Measurements from ENCODE around the gene MYBPC2. TPM values are rescaled to one million over a fixed set of nuclear protein-coding genes. Genes with fewer than 3 reads are reported as not detected.

MYBPC2 gene
- total RNA-seq, 1 donor from 2014 or later: 0.77 TPM

DNA sequence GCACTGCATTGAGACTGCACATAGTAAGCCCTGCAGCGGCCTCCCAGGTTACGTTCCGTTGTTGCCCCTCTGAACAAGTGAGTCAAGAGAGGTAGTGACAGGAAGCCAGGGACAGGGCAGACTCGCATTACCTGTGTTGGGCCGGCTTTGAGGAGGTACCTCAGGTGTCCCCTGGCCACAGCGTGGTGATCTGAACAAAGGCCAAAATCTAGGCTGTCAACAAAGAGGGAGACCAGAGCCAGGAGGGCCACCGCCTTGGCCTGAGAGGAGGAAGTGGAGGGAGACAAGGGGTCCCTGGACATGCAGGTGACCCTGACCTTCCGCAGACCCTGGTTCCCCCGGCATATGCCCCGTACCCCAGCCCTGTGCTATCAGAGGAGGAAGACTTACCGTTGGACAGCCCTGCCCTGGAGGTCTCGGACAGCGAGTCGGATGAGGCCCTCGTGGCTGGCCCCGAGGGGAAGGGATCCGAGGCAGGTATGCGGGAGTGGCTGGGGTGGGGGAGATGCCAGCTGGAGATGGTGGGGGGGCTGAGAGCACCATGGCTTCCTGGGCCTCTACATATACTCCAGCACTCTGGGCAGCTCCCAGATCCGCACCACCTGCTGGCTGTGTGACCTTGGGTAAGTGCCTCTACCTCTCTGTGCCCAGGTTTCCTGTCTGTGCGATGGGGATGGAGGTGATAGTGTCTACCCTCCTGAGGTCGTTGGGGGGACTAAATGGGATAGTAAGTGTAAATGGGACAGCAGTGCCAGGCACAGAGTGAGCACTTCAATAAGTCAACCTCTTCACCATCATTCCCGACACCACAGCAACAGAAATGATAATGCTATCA is 9.2 kb upstream of the MYBPC2 start:
- Mint-ChIP-seq H3K36me3 (no peaks in the 10 kb centered on the region), H3K4me1 (peaks cover 10% of the 10 kb centered on the region), H3K27me3 (ENCODE audit: insufficient read depth, low read depth) (peaks cover 17% of the 10 kb centered on the region), H3K27ac (no peak overlapping the region), H3K9me3 (no peaks in the 10 kb centered on the region), H3K4me3 (no peak overlapping the region)
- Histone ChIP-seq H3F3A (ENCODE audit: low read depth) (no peaks in the 10 kb centered on the region), H3K79me2 (ENCODE audit: low read depth) (no peaks in the 10 kb centered on the region), H3K4me3 (no peak overlapping the region), H3K27ac (no peak overlapping the region), H3K36me3 (no peaks in the 10 kb centered on the region), H2AFZ (replicated peaks) (no peak overlapping the region), H4K20me1 (ENCODE audit: low read depth) (no peaks in the 10 kb centered on the region), H3K9me3 (ENCODE audit: low read depth) (no peaks in the 10 kb centered on the region), H3K27me3 (peaks cover 38% of the 10 kb centered on the region), H3K9ac (no peak overlapping the region), H3K4me2 (no peak overlapping the region), H3K4me1 (peaks cover 6% of the 10 kb centered on the region)
- DNase-seq (ENCODE audit: low spot score): no peak
- TF ChIP-seq EZH2 (IDR thresholded peaks at IDR 0.05) (no peak), EZH2phosphoT487 (IDR thresholded peaks at IDR 0.05) (no peak)
- TF ChIP-seq, protein P1, sequence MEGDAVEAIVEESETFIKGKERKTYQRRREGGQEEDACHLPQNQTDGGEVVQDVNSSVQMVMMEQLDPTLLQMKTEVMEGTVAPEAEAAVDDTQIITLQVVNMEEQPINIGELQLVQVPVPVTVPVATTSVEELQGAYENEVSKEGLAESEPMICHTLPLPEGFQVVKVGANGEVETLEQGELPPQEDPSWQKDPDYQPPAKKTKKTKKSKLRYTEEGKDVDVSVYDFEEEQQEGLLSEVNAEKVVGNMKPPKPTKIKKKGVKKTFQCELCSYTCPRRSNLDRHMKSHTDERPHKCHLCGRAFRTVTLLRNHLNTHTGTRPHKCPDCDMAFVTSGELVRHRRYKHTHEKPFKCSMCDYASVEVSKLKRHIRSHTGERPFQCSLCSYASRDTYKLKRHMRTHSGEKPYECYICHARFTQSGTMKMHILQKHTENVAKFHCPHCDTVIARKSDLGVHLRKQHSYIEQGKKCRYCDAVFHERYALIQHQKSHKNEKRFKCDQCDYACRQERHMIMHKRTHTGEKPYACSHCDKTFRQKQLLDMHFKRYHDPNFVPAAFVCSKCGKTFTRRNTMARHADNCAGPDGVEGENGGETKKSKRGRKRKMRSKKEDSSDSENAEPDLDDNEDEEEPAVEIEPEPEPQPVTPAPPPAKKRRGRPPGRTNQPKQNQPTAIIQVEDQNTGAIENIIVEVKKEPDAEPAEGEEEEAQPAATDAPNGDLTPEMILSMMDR (IDR thresholded peaks at IDR 0.05): no peak

DNA sequence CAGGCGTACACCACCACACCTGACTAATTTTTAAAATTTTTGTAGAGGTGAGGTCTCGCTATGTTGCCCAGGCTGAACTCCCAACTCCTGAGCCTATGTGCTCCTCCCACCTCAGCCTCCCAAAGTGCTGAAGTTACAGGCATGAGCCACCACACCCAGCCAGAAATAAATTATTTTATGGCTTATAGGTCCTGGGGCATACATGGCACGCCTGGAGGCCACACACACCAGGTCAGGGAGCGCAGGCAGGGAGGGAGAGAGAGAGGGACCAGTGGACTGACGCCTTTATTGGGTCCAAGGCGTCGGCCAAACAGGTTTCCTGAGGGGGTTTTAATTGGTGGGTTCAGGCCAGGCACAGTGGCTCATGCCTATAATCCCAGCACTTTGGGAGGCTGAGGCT is 7.1 kb upstream of the MYBPC2 start:
- Histone ChIP-seq H3K79me2 (ENCODE audit: low read depth) (no peaks in the 10 kb centered on the region), H3K4me2 (no peak overlapping the region), H2AFZ (replicated peaks) (no peak overlapping the region), H3K4me3 (no peak overlapping the region), H4K20me1 (ENCODE audit: low read depth) (no peaks in the 10 kb centered on the region), H3K4me1 (no peaks in the 10 kb centered on the region), H3F3A (ENCODE audit: low read depth) (peaks cover 4% of the 10 kb centered on the region), H3K36me3 (no peaks in the 10 kb centered on the region), H3K27me3 (peaks cover 38% of the 10 kb centered on the region), H3K9ac (no peak overlapping the region), H3K9me3 (ENCODE audit: low read depth) (no peaks in the 10 kb centered on the region), H3K27ac (no peak overlapping the region)
- Mint-ChIP-seq H3K4me3 (no peak overlapping the region), H3K9me3 (no peaks in the 10 kb centered on the region), H3K27ac (no peak overlapping the region), H3K4me1 (peaks cover under 1% of the 10 kb centered on the region), H3K36me3 (no peaks in the 10 kb centered on the region), H3K27me3 (ENCODE audit: insufficient read depth, low read depth) (peaks cover 18% of the 10 kb centered on the region)
- TF ChIP-seq, protein P1 (IDR thresholded peaks at IDR 0.05): no peak
- TF ChIP-seq EZH2phosphoT487 (IDR thresholded peaks at IDR 0.05) (no peak), EZH2 (IDR thresholded peaks at IDR 0.05) (no peak)
- no peak for DNase-seq (ENCODE audit: low spot score)

DNA sequence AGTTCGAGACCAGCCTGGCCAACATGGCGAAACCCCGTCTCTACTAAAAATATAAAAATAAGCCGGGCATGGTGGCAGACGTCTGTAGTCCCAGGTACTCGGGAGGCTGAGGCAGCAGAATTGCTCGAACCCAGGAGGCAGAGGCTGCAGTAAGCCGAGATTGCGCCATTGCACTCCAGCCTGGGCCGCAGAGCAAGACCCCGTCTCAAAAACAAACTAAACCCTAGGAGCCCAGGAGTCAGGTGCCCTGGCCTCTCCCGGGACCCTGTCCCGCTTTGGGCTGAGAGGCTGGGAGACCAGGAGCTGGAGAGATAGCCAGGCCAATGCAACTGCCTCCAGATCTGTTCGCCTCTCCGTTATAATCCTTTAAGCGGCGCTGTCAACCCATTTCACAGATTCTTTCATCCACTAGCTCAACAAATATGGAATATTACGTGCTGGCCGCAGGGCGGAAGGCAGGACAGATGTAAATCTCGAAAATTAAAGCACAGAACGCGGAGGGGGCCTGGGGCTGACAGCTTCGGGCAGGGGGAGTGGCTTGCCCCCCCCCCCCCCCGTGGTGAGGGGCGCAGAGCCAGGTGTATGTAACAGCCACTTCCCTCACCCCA is 5.3 kb upstream of the MYBPC2 start:
- no peak overlapping the region for H3K9ac ChIP-seq

More for the DNA sequence above, 5.3 kb upstream of the MYBPC2 start:
- Mint-ChIP-seq H3K4me1 (peaks cover 11% of the 10 kb centered on the region), H3K9me3 (no peaks in the 10 kb centered on the region), H3K27me3 (ENCODE audit: insufficient read depth, low read depth) (peaks cover 12% of the 10 kb centered on the region), H3K27ac (no peak overlapping the region), H3K36me3 (no peaks in the 10 kb centered on the region), H3K4me3 (no peak overlapping the region)
- Histone ChIP-seq H3K79me2 (ENCODE audit: low read depth) (no peaks in the 10 kb centered on the region), H3F3A (ENCODE audit: low read depth) (peaks cover 4% of the 10 kb centered on the region), H3K36me3 (no peaks in the 10 kb centered on the region), H3K27me3 (peaks cover 42% of the 10 kb centered on the region), H3K4me2 (peak overlapping the region; percentile 45), H3K4me1 (peaks cover 2% of the 10 kb centered on the region), H3K4me3 (no peak overlapping the region), H2AFZ (replicated peaks) (no peak overlapping the region), H3K9me3 (ENCODE audit: low read depth) (no peaks in the 10 kb centered on the region), H4K20me1 (ENCODE audit: low read depth) (no peaks in the 10 kb centered on the region), H3K27ac (no peak overlapping the region)
- DNase-seq (ENCODE audit: low spot score): no peak
- TF ChIP-seq, protein P1 (IDR thresholded peaks at IDR 0.05): no peak
- TF ChIP-seq EZH2 (IDR thresholded peaks at IDR 0.05): no peak
- TF ChIP-seq EZH2phosphoT487 (IDR thresholded peaks at IDR 0.05): no peak

Measured in neural progenitor cell (in vitro differentiated cells).